HEK293 (cell line): ENCODE results near the gene SLC11A2.

ENCODE experiments used
- CTCF ChIA-PET: fragments of 350-600 bp; formaldehyde crosslinking; extraction: SDS; loops from one replicate; lab custom pipeline; 2021; ENCODE audit warnings: antibody characterized with exemption; lab: Yijun Ruan, JAX
- POLR2A ChIA-PET: fragments of 300-600 bp; formaldehyde crosslinking; extraction: SDS; loops from one replicate; lab custom pipeline; 2020; ENCODE audit warnings: antibody characterized with exemption, inconsistent platforms; lab: Yijun Ruan, JAX
- H3K27ac ChIP-seq: fragments of 200-500 bp; sonication (Bioruptor generic); 2 replicates; pipeline ENCODE4 v1.5.1; 2014; ENCODE audit warnings: low read depth, low read length, control low read depth, inconsistent platforms; ENCODE audit errors: extremely low read depth
- H3K36me3 ChIP-seq, 2 experiments: fragments of 200-500 bp in 1 of 2; sonication (Bioruptor generic) in 1 of 2; 1 replicate in 1 of 2; 2 replicates in 1 of 2; pipeline ENCODE4 v1.5.1; 2014 to 2017; ENCODE audit warnings: inconsistent platforms in 2 of 2, low read length in 2 of 2; ENCODE audit not compliant: control insufficient read depth in 2 of 2, insufficient read depth in 1 of 2
- H3K4me1 ChIP-seq: fragments of 200-500 bp; sonication (Bioruptor generic); 2 replicates; pipeline ENCODE4 v1.5.1; 2014; ENCODE audit warnings: mild to moderate bottlenecking, low read length, inconsistent platforms; ENCODE audit not compliant: control insufficient read depth, insufficient read depth
- H3K4me3 ChIP-seq: 2 replicates; pipeline ENCODE4 v1.5.1; 2011; ENCODE audit warnings: low read depth, mild to moderate bottlenecking, control low read depth, low read length, moderate library complexity
- H3K9me3 ChIP-seq: fragments of 200-500 bp; sonication (Bioruptor generic); 2 replicates; pipeline ENCODE4 v1.5.1; 2014; ENCODE audit warnings: low read depth, low read length, inconsistent platforms; ENCODE audit not compliant: control insufficient read depth, insufficient read depth
- EGR2 ChIP-seq: fragments of 450-650 bp; formaldehyde crosslinking; IDR thresholded peaks from 2 replicates; pipeline ENCODE4 v1.5.1; 2016; ENCODE audit warnings: low read depth, missing biosample characterization, missing genetic modification characterization
- PATZ1 ChIP-seq: fragments of 450-650 bp; formaldehyde crosslinking; IDR thresholded peaks from 2 replicates; pipeline ENCODE4 v1.5.1; 2016; ENCODE audit warnings: missing biosample characterization, missing genetic modification characterization
- PBX3 ChIP-seq: sonication (generic); formaldehyde crosslinking; IDR thresholded peaks from 2 replicates; pipeline ENCODE4 v1.8.1; 2022; ENCODE audit warnings: mild to moderate bottlenecking, moderate library complexity, missing genetic modification reagents
- PRDM1 ChIP-seq: fragments of 450-650 bp; formaldehyde crosslinking; IDR thresholded peaks from 2 replicates; pipeline ENCODE4; 2016; ENCODE audit warnings: missing biosample characterization, missing genetic modification characterization
- SCRT2 ChIP-seq: fragments of 450-650 bp; formaldehyde crosslinking; IDR thresholded peaks from 2 replicates; pipeline ENCODE4 v1.5.1; 2016; ENCODE audit warnings: missing biosample characterization, missing genetic modification characterization
- SETDB1 ChIP-seq: IDR thresholded peaks from one replicate; pipeline ENCODE4 v1.6.1; 2017; ENCODE audit warnings: mild to moderate bottlenecking, low read length, moderate library complexity, mixed read lengths; ENCODE audit not compliant: insufficient read length
- SP7 ChIP-seq: fragments of 450-650 bp; formaldehyde crosslinking; IDR thresholded peaks from 2 replicates; pipeline ENCODE4 v1.5.1; 2016; ENCODE audit warnings: missing biosample characterization, missing genetic modification characterization
- YY1 ChIP-seq: fragments of 450-650 bp; formaldehyde crosslinking; IDR thresholded peaks from 2 replicates; pipeline ENCODE4 v1.5.1; 2018; ENCODE audit warnings: missing biosample characterization, missing genetic modification characterization
- YY2 ChIP-seq: fragments of 450-650 bp; formaldehyde crosslinking; IDR thresholded peaks from 2 replicates; pipeline ENCODE4 v1.5.1; 2016; ENCODE audit warnings: missing biosample characterization, missing genetic modification characterization
- ZBTB6 ChIP-seq: fragments of 450-650 bp; formaldehyde crosslinking; IDR thresholded peaks from 2 replicates; pipeline ENCODE4 v1.5.1; 2017; ENCODE audit warnings: missing biosample characterization, missing genetic modification characterization
- ZNF148 ChIP-seq: fragments of 450-650 bp; formaldehyde crosslinking; IDR thresholded peaks from 2 replicates; pipeline ENCODE4 v1.5.0; 2017; ENCODE audit warnings: missing biosample characterization, missing genetic modification characterization, borderline replicate concordance
- ZNF654 ChIP-seq: fragments of 450-650 bp; formaldehyde crosslinking; IDR thresholded peaks from 2 replicates; pipeline ENCODE4 v1.5.1; 2016; ENCODE audit warnings: low read depth, missing biosample characterization, missing genetic modification characterization
- ZNF830 ChIP-seq: fragments of 450-650 bp; IDR thresholded peaks from 2 replicates; pipeline ENCODE4 v1.5.0; 2018; ENCODE audit warnings: missing biosample characterization, missing genetic modification characterization, low read depth, mild to moderate bottlenecking, moderate library complexity
- ZSCAN18 ChIP-seq: fragments of 450-650 bp; formaldehyde crosslinking; IDR thresholded peaks from 2 replicates; pipeline ENCODE4 v1.5.1; 2016; ENCODE audit warnings: missing biosample characterization, missing genetic modification characterization

The SLC11A2 gene

GRCh38 chr12:51070004-51070403, 43.8 kb upstream of the SLC11A2 start (continued):
- 0 out of 2 replicates have a peak, but pooled peaks have one; percentile 17 for TF ChIP-seq PATZ1 (tag by site-specific recombination)
- no peak for TF ChIP-seq ZSCAN18 (tag by site-specific recombination)
- TF ChIP-seq PRDM1 (tag by site-specific recombination), result no peak
- no peak for TF ChIP-seq ZNF654 (tag by site-specific recombination)
- TF ChIP-seq ZBTB6 (tag by site-specific recombination), result no peak
- TF ChIP-seq, all 188 proteins: peak for 7

GRCh38 chr12:51067771-51068170, 41.6 kb upstream of the SLC11A2 start:
- no peak for TF ChIP-seq SETDB1
- TF ChIP-seq ZNF830 (tag by site-specific recombination), result no peak
- no peak for TF ChIP-seq YY1
- TF ChIP-seq SP7, result no peak
- TF ChIP-seq SCRT2 (tag by site-specific recombination), result no peak
- no peak for TF ChIP-seq YY2 (tag by site-specific recombination)
- no peak for TF ChIP-seq ZNF148 (tag by site-specific recombination)
- TF ChIP-seq, all 188 proteins: peak for 0
- no peaks in the 10 kb centered on the region for H3K4me1 ChIP-seq
- CTCF ChIA-PET, result no interaction called here
- no peak overlapping the region for H3K4me3 ChIP-seq
- H3K9me3 ChIP-seq, result no peaks in the 10 kb centered on the region
- H3K27ac ChIP-seq, result no peak overlapping the region
- POLR2A ChIA-PET, result interaction anchor here (1.7 kb wide), 1 partner anchor 15 kb away, joined by 11 read pairs; the partner anchor contains the start of gene CSRNP2
- H3K36me3 ChIP-seq, result peaks cover 27 to 83% of the 10 kb centered on the region in 2 experiments

GRCh38 chr12:51067229-51067628, 41.0 kb upstream of the SLC11A2 start:
- H3K4me1 ChIP-seq, result no peaks in the 10 kb centered on the region
- ChIA-PET POLR2A (interaction anchor here (1.7 kb wide), 1 partner anchor 16 kb away, joined by 11 read pairs; the partner anchor contains the start of gene CSRNP2), CTCF (interaction anchor here (1.0 kb wide), 1 partner anchor 18 kb away, joined by 3 read pairs; no protein-coding TSS in a partner anchor)
- H3K36me3 ChIP-seq, result peaks cover 26 to 84% of the 10 kb centered on the region in 2 experiments
- TF ChIP-seq PBX3 (no peak), EGR2 (tag by site-specific recombination) (0 out of 2 replicates have a peak, but pooled peaks have one; percentile 15)
- H3K27ac ChIP-seq, result no peak overlapping the region
- no peak overlapping the region for H3K4me3 ChIP-seq
- no peaks in the 10 kb centered on the region for H3K9me3 ChIP-seq
